DOHH2 (cell line): ENCODE results near the gene CSNK2B.

Experiments
- H3F3A ChIP-seq: fragments of 200-600 bp; sonication (generic), shearing (Covaris generic); 2 replicates; pipeline ENCODE4 v1.6.0; 2016; ENCODE audit warnings: antibody characterized with exemption, mild to moderate bottlenecking; ENCODE audit not compliant: control insufficient read depth, insufficient read depth
- H3K27ac ChIP-seq: fragments of 200-600 bp; sonication (generic); 2 replicates; pipeline ENCODE4 v1.5.1; 2014; ENCODE audit warnings: low read depth, mild to moderate bottlenecking, low read length, moderate library complexity
- H3K27me3 ChIP-seq: fragments of 200-600 bp; sonication (generic); 2 replicates; pipeline ENCODE4 v1.6.1; 2014; ENCODE audit warnings: mild to moderate bottlenecking, low read length, mixed read lengths; ENCODE audit not compliant: control insufficient read depth
- H3K36me3 ChIP-seq: fragments of 200-600 bp; sonication (generic); 2 replicates; pipeline ENCODE4 v1.6.1; 2014; ENCODE audit warnings: mild to moderate bottlenecking, low read length, moderate library complexity, mixed read lengths; ENCODE audit not compliant: control insufficient read depth
- H3K4me1 ChIP-seq: fragments of 200-600 bp; sonication (generic); 2 replicates; pipeline ENCODE4 v1.6.1; 2014; ENCODE audit warnings: mild to moderate bottlenecking, low read length, mixed read lengths; ENCODE audit not compliant: control insufficient read depth
- H3K4me2 ChIP-seq: fragments of 200-600 bp; sonication (generic); 2 replicates; pipeline ENCODE4 v1.6.0; 2014; ENCODE audit warnings: mild to moderate bottlenecking, low read length, moderate library complexity
- H3K4me3 ChIP-seq: fragments of 200-600 bp; sonication (generic); 2 replicates; pipeline ENCODE4 v1.5.1; 2014; ENCODE audit warnings: mild to moderate bottlenecking, low read length, mixed read lengths
- H3K79me2 ChIP-seq: fragments of 200-600 bp; sonication (generic); 2 replicates; pipeline ENCODE4 v1.6.1; 2014; ENCODE audit warnings: mild to moderate bottlenecking, low read length, mixed read lengths; ENCODE audit not compliant: control insufficient read depth
- H3K9me2 ChIP-seq: fragments of 200-600 bp; sonication (generic); replicated peaks from 2 replicates; pipeline ENCODE4 v1.6.1; 2014; ENCODE audit warnings: mild to moderate bottlenecking, low read length, mixed read lengths; ENCODE audit not compliant: control insufficient read depth
- H3K9me3 ChIP-seq: fragments of 200-600 bp; sonication (generic); 2 replicates; pipeline ENCODE4 v1.6.1; 2014; ENCODE audit warnings: antibody characterized with exemption, low read length, mixed read lengths; ENCODE audit not compliant: control insufficient read depth, insufficient read depth
- H4K20me1 ChIP-seq: fragments of 200-600 bp; sonication (generic); 2 replicates; pipeline ENCODE4 v1.6.0; 2014; ENCODE audit warnings: low read depth, mild to moderate bottlenecking, antibody characterized with exemption, low read length, moderate library complexity; ENCODE audit not compliant: control insufficient read depth, insufficient read depth
- CTCF ChIP-seq: fragments of 200-600 bp; sonication (generic); IDR thresholded peaks from one replicate; pipeline ENCODE4 v1.5.1; 2014; ENCODE audit warnings: antibody characterized with exemption, mild to moderate bottlenecking, low read depth, low read length; ENCODE audit not compliant: poor library complexity, severe bottlenecking
- EZH2phosphoT487 ChIP-seq: fragments of 200-600 bp; sonication (generic); IDR thresholded peaks from 2 replicates; pipeline ENCODE4 v1.6.1; 2017; ENCODE audit warnings: borderline replicate concordance, mild to moderate bottlenecking, antibody characterized with exemption, low read length, moderate library complexity, mixed read lengths

The CSNK2B gene

GRCh38 chr6:31622684-31623091, 43.2 kb upstream of the CSNK2B start:
- Histone ChIP-seq H3K27ac (no peak overlapping the region), H3K4me2 (peak overlapping the region; percentile 90), H3K36me3 (peaks cover 70% of the 10 kb centered on the region)

GRCh38 chr6:31624070-31624469, 41.8 kb upstream of the CSNK2B start:
- Histone ChIP-seq H3K4me1 (peaks cover 20% of the 10 kb centered on the region), H3K9me3 (no peaks in the 10 kb centered on the region), H3K79me2 (peaks cover 75% of the 10 kb centered on the region), H3F3A (peaks cover 4% of the 10 kb centered on the region), H4K20me1 (peaks cover 14% of the 10 kb centered on the region), H3K27me3 (no peaks in the 10 kb centered on the region), H3K9me2 (no peaks in the 10 kb centered on the region), H3K27ac (no peak overlapping the region), H3K36me3 (peaks cover 84% of the 10 kb centered on the region), H3K4me2 (no peak overlapping the region), H3K4me3 (no peak overlapping the region)
- no peak for TF ChIP-seq EZH2phosphoT487
- no peak for TF ChIP-seq CTCF

More at GRCh38 chr6:31622684-31623091, 43.2 kb upstream of the CSNK2B start:
- peaks cover 8% of the 10 kb centered on the region for H3F3A ChIP-seq
- peaks cover 20% of the 10 kb centered on the region for H3K4me1 ChIP-seq
- H3K27me3 ChIP-seq: no peaks in the 10 kb centered on the region
- TF ChIP-seq CTCF (no peak), EZH2phosphoT487 (no peak)
- H3K9me2 ChIP-seq: no peaks in the 10 kb centered on the region
- H3K9me3 ChIP-seq: no peaks in the 10 kb centered on the region
- H3K4me3 ChIP-seq: peak overlapping the region; percentile 93
- H4K20me1 ChIP-seq: peaks cover 14% of the 10 kb centered on the region
- H3K79me2 ChIP-seq: peaks cover 64% of the 10 kb centered on the region

GRCh38 chr6:31626952-31627351, 38.9 kb upstream of the CSNK2B start:
- H4K20me1 ChIP-seq: peaks cover 10% of the 10 kb centered on the region
- H3K4me2 ChIP-seq: no peak overlapping the region
- H3K4me1 ChIP-seq: peaks cover 10% of the 10 kb centered on the region
- H3K36me3 ChIP-seq: peaks cover 100% of the 10 kb centered on the region
- no peak overlapping the region for H3K27ac ChIP-seq
- H3K9me3 ChIP-seq: no peaks in the 10 kb centered on the region
- H3K27me3 ChIP-seq: no peaks in the 10 kb centered on the region
- H3K9me2 ChIP-seq: no peaks in the 10 kb centered on the region
- H3K79me2 ChIP-seq: peaks cover 69% of the 10 kb centered on the region
- no peak for TF ChIP-seq EZH2phosphoT487
- TF ChIP-seq CTCF: no peak
- no peaks in the 10 kb centered on the region for H3F3A ChIP-seq
- H3K4me3 ChIP-seq: no peak overlapping the region
